ENCODE results near the gene PUS3. TPM values are rescaled to one million over a fixed set of nuclear protein-coding genes. Genes with fewer than 3 reads are reported as not detected.

Gene PUS3
- polyA plus RNA-seq, 3 donors: 2.0 to 5.3 (median 3.1) TPM

DNA sequence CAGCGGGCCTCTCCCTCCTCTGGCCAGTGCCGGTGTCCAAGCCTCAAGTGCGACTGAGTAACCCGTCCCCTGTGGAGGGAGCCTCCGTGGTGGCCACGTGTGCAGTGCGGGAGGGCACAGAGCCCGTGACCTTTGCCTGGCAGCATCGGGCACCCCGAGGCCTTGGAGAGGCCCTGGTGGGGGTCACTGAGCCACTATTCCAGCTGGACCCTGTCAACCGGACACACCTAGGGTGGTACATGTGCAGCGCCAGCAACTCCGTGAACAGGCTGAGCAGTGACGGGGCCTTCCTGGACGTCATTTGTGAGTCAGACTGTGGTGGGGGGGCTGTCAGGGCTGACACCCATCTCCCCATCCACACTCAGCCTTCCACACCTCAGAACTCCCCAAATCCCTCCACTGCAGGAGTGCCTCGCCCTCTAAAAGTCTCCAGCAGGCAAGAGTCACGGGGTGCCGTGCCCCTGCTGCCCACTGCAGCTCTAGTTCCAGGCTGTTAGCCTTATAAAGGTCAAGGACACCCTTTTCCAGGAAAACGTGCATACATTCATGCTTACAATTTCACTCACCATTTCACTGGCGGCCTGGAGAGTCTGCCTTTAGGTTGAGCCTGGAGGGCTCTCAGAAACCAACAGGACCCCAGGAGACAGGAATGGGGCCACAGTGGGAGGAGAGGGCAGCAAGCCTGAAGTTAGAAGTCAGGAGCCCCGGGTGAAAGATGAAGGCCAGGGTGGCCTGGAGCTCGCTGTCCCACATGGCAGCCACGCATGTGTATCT is 45.5 kb upstream of the PUS3 start:
- Histone ChIP-seq H3K9me3 (replicated peaks in 1 of 2; ENCODE audit: control insufficient read depth in 1 of 2, insufficient read depth in 1 of 2, low read length in 2 of 2) (no peaks in the 10 kb centered on the region), H3K27me3 (ENCODE audit: control insufficient read depth in 2 of 2, insufficient read depth in 2 of 2, low read length in 2 of 2) (no peaks in the 10 kb centered on the region), H3K4me2 (replicated peaks; ENCODE audit: extremely low read depth, low read length, poor library complexity, severe bottlenecking) (no peak overlapping the region), H3K4me1 (ENCODE audit: control insufficient read depth in 1 of 2, insufficient read depth in 2 of 2, low read length in 2 of 2) (no peaks in the 10 kb centered on the region), H3K27ac (ENCODE audit: low read depth in 1 of 2, low read length in 2 of 2) (no peak overlapping the region), H3K36me3 (replicated peaks in 1 of 2; ENCODE audit: control insufficient read depth in 1 of 2, insufficient read depth in 2 of 2, low read length in 2 of 2) (no peaks in the 10 kb centered on the region), H3K4me3 (replicated peaks in 1 of 3; ENCODE audit: low read depth in 2 of 3, low read length in 3 of 3) (no peak overlapping the region), H2AFZ (ENCODE audit: insufficient read depth, low read depth, low read length, poor library complexity, severe bottlenecking) (no peak overlapping the region), H3K9ac (ENCODE audit: insufficient read depth, low read length, poor library complexity, severe bottlenecking) (no peak overlapping the region), H4K20me1 (ENCODE audit: insufficient read depth, low read length) (no peaks in the 10 kb centered on the region), H3K79me2 (ENCODE audit: insufficient read depth, low read length) (no peaks in the 10 kb centered on the region)
- Mint-ChIP-seq H3K27me3 (ENCODE audit: low read depth in 3 of 3) (peaks cover 2 to 5% (median 4%) of the 10 kb centered on the region in 3 donors), H3K36me3 (no peaks in the 10 kb centered on the region), H3K9me3 (no peaks in the 10 kb centered on the region), H3K4me1 (no peaks in the 10 kb centered on the region), H3K27ac (no peak overlapping the region), H3K4me3 (no peak overlapping the region)
- intact Hi-C loops (cut with micrococcal nuclease): no loop called here
- 81% methylated on average over 17 of the region's 23 CpGs for WGBS (ENCODE audit: insufficient coverage)
- TF ChIP-seq, protein P1, sequence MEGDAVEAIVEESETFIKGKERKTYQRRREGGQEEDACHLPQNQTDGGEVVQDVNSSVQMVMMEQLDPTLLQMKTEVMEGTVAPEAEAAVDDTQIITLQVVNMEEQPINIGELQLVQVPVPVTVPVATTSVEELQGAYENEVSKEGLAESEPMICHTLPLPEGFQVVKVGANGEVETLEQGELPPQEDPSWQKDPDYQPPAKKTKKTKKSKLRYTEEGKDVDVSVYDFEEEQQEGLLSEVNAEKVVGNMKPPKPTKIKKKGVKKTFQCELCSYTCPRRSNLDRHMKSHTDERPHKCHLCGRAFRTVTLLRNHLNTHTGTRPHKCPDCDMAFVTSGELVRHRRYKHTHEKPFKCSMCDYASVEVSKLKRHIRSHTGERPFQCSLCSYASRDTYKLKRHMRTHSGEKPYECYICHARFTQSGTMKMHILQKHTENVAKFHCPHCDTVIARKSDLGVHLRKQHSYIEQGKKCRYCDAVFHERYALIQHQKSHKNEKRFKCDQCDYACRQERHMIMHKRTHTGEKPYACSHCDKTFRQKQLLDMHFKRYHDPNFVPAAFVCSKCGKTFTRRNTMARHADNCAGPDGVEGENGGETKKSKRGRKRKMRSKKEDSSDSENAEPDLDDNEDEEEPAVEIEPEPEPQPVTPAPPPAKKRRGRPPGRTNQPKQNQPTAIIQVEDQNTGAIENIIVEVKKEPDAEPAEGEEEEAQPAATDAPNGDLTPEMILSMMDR (IDR thresholded peaks at IDR 0.05): no peak
- no peak for DNase-seq

GRCh38 chr11:125947419-125948277 is 44.6 kb upstream of the PUS3 start:
- Histone ChIP-seq H3K79me2 (ENCODE audit: insufficient read depth, low read length) (no peaks in the 10 kb centered on the region), H3K36me3 (replicated peaks in 1 of 2; ENCODE audit: control insufficient read depth in 1 of 2, insufficient read depth in 2 of 2, low read length in 2 of 2) (no peaks in the 10 kb centered on the region), H3K27ac (ENCODE audit: low read depth in 1 of 2, low read length in 2 of 2) (no peak overlapping the region), H3K4me1 (ENCODE audit: control insufficient read depth in 1 of 2, insufficient read depth in 2 of 2, low read length in 2 of 2) (no peaks in the 10 kb centered on the region), H2AFZ (ENCODE audit: insufficient read depth, low read depth, low read length, poor library complexity, severe bottlenecking) (no peak overlapping the region), H3K4me2 (replicated peaks; ENCODE audit: extremely low read depth, low read length, poor library complexity, severe bottlenecking) (no peak overlapping the region), H3K9ac (ENCODE audit: insufficient read depth, low read length, poor library complexity, severe bottlenecking) (no peak overlapping the region), H3K27me3 (ENCODE audit: control insufficient read depth in 2 of 2, insufficient read depth in 2 of 2, low read length in 2 of 2) (no peaks in the 10 kb centered on the region), H3K4me3 (replicated peaks in 1 of 3; ENCODE audit: low read depth in 2 of 3, low read length in 3 of 3) (no peak overlapping the region), H4K20me1 (ENCODE audit: insufficient read depth, low read length) (no peaks in the 10 kb centered on the region), H3K9me3 (replicated peaks in 1 of 2; ENCODE audit: control insufficient read depth in 1 of 2, insufficient read depth in 1 of 2, low read length in 2 of 2) (no peaks in the 10 kb centered on the region)
- no peak overlapping the region for H3K27ac Mint-ChIP-seq
- 86% methylated on average over 21 of the region's 24 CpGs for whole genome bisulfite sequencing (ENCODE audit: insufficient coverage)
- no peak for DNase-seq
- no peaks in the 10 kb centered on the region for H3K36me3 Mint-ChIP-seq
- TF ChIP-seq, protein P1 (IDR thresholded peaks at IDR 0.05): no peak
- H3K9me3 Mint-ChIP-seq: no peaks in the 10 kb centered on the region
- H3K4me3 Mint-ChIP-seq: no peak overlapping the region
- H3K27me3 Mint-ChIP-seq (ENCODE audit: low read depth in 3 of 3): peaks cover 2 to 5% (median 4%) of the 10 kb centered on the region in 3 donors
- intact Hi-C loops (cut with micrococcal nuclease): no loop called here
- H3K4me1 Mint-ChIP-seq: no peaks in the 10 kb centered on the region

Measured in CD14-positive monocyte (primary cell).